Measurements from ENCODE around the gene CIAO3. TPM values are rescaled to one million over a fixed set of nuclear protein-coding genes. Genes with fewer than 3 reads are reported as not detected.

Gene CIAO3
- total and polyA plus RNA-seq, 2 donors (not counting 1 experiment from before 2014, with no cell fraction given) = 59.4 to 68.4 TPM

DNA sequence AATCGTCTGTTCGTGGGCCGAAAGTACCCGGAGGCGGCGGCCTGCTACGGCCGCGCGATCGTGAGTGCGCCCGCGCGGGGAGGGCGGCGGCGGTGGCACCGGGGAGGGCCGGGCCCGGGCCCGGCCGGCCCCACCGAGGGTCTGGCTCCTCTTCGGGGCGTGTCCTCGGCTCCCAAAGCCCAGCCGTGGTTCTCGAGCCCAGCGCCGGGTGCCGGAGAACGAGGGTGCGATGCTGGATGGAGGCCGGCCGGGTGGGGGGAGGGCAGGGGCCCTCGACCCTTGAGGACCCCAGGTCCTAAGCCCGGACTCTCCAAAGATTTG lies 60.2 kb downstream of the CIAO3 start:
- DNase-seq (no peak), ATAC-seq (ENCODE audit: low read depth) (no peak)
- no peaks in the 10 kb centered on the region for H3K9me3 Mint-ChIP-seq (ENCODE audit: insufficient read depth)
- H3K9ac ChIP-seq (ENCODE audit: low read length) = peak overlapping the region; percentile 67
- peaks cover 0 to 7% (median 0%) of the 10 kb centered on the region in 3 donors for H3K9me3 ChIP-seq (ENCODE audit: control extremely low read depth in 1 of 3, control insufficient read depth in 2 of 3, insufficient read depth in 1 of 3, low read length in 2 of 3)
- H3K27ac Mint-ChIP-seq = peak overlapping the region; percentile 65
- H2AFZ ChIP-seq (ENCODE audit: insufficient read depth, low read depth, low read length, poor library complexity, severe bottlenecking) = peak overlapping the region; percentile 85
- peak overlapping the region; percentile 22 to 84 (median 65) for H3K4me3 ChIP-seq (ENCODE audit: control extremely low read depth in 1 of 5, extremely low read depth in 1 of 5, insufficient read depth in 1 of 5, low read depth in 2 of 5, low read length in 4 of 5)
- intact Hi-C loops (cut with micrococcal nuclease) = loop anchor here (5.0 kb wide), 1 partner anchor 42 kb away; the partner anchor contains the start of gene ANTKMT
- H3K4me1 Mint-ChIP-seq = peaks cover 38% of the 10 kb centered on the region
- H3K27me3 Mint-ChIP-seq = no peaks in the 10 kb centered on the region
- peak overlapping the region; percentile 99 for H3K4me2 ChIP-seq (replicated peaks; ENCODE audit: low read depth, low read length, poor library complexity, severe bottlenecking)
- H3K79me2 ChIP-seq (ENCODE audit: control insufficient read depth, insufficient read depth, low read length) = peaks cover 32% of the 10 kb centered on the region
- peak overlapping the region; percentile 89 for H3K4me3 Mint-ChIP-seq
- H3K36me3 ChIP-seq (replicated peaks in 1 of 2; ENCODE audit: control extremely low read depth in 1 of 2, control insufficient read depth in 1 of 2, extremely low read depth in 1 of 2, insufficient read depth in 2 of 2, low read length in 1 of 2) = peaks cover 0 to 17% of the 10 kb centered on the region in 2 experiments
- peaks cover 31% of the 10 kb centered on the region for H4K20me1 ChIP-seq (ENCODE audit: control insufficient read depth, insufficient read depth, low read length, poor library complexity, severe bottlenecking)
- CTCF ChIA-PET = interaction anchor here (0.8 to 1.4 kb wide), 2 partner anchors 10 to 13 kb away, joined by 3 to 7 read pairs; partner anchors contain the start of genes RHOT2 and WDR24
- POLR2A ChIA-PET = interaction anchor here (0.8 to 1.1 kb wide), 2 partner anchors 10 to 154 kb away, joined by 3 to 6 read pairs; partner anchors contain the start of gene WDR24
- peaks cover 0 to 15% (median 6%) of the 10 kb centered on the region in 4 experiments for H3K27me3 ChIP-seq (replicated peaks in 1 of 4; ENCODE audit: control extremely low read depth in 1 of 4, control insufficient read depth in 3 of 4, insufficient read depth in 4 of 4, low read length in 3 of 4)
- under 1% methylated on average over 38 of the region's 38 CpGs for WGBS (ENCODE audit: insufficient coverage)
- H3K27ac ChIP-seq (ENCODE audit: low read length in 2 of 2) = peak overlapping the region in 1 of 2 donors; percentile 81
- H3K4me1 ChIP-seq (ENCODE audit: control insufficient read depth in 2 of 2, insufficient read depth in 2 of 2, low read length in 2 of 2) = peaks cover 28 to 65% of the 10 kb centered on the region in 2 donors
- TF ChIP-seq, protein P1, sequence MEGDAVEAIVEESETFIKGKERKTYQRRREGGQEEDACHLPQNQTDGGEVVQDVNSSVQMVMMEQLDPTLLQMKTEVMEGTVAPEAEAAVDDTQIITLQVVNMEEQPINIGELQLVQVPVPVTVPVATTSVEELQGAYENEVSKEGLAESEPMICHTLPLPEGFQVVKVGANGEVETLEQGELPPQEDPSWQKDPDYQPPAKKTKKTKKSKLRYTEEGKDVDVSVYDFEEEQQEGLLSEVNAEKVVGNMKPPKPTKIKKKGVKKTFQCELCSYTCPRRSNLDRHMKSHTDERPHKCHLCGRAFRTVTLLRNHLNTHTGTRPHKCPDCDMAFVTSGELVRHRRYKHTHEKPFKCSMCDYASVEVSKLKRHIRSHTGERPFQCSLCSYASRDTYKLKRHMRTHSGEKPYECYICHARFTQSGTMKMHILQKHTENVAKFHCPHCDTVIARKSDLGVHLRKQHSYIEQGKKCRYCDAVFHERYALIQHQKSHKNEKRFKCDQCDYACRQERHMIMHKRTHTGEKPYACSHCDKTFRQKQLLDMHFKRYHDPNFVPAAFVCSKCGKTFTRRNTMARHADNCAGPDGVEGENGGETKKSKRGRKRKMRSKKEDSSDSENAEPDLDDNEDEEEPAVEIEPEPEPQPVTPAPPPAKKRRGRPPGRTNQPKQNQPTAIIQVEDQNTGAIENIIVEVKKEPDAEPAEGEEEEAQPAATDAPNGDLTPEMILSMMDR (IDR thresholded peaks at IDR 0.05) = no peak
- no peak for TF ChIP-seq EZH2 (IDR thresholded peaks at IDR 0.05; ENCODE audit: borderline replicate concordance, insufficient read depth, low read depth, low read length, poor library complexity, severe bottlenecking)
